Measurements from ENCODE around the gene IFI27L1.

IFI27L1 gene

GRCh38 chr14:94079891-94080620, 1.1 kb upstream of the IFI27L1 start:
- no peak for DNase-seq (ENCODE audit: low read depth, low spot score)

GRCh38 chr14:94081386-94081820, 293 bp downstream of the IFI27L1 start:
- DNase-seq (ENCODE audit: low read depth, low spot score) = no peak

- DNase-seq (ENCODE audit: low read depth, low spot score) = no peak
Observed at GRCh38 chr14:94087891-94088290, 6.8 kb downstream of the IFI27L1 start.

GRCh38 chr14:94088516-94088915, 7.4 kb downstream of the IFI27L1 start:
- DNase-seq (ENCODE audit: low read depth, low spot score) = no peak

GRCh38 chr14:94089479-94089878, 8.4 kb downstream of the IFI27L1 start:
- no peak for DNase-seq (ENCODE audit: low read depth, low spot score)

DNA sequence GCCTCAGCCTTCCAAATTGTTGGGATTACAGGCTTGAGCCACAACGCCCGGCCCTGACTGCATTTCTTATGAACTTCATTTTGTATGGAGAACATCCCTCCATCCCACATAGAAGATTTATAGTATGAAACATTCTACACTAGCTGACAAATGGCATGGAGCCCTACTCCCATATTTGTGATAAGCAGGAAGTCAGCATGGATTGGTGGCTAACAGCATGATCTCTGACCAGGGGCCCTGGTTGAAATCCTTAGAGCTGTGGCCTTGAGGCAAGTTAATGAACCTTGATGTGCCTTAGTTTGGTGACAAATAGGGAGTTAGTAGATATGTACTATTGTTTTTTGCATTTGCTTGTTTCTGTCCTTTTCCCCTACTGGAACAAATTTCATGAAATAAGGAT, 12.3 kb downstream of the IFI27L1 start:
- DNase-seq (ENCODE audit: low read depth, low spot score) = no peak

DNA sequence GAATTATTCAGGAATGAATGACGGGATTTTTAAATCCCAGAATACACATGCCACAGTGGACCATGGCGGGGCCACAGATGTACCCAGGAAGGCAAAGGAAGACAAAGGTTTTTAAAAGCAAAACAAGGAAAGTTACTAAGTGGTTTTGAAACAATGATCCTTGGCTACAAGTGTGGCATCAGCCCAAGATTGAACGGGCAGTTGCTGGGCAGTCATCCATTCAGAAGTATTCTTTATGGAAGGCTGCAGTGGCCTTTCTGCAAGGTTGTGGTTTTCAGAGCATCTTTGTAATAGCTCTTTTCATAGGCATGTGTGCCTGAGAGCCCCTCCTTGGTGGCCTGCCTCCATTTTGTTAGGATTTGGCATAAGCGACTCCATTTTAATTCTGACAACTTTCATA, 16.0 kb downstream of the IFI27L1 start:
- DNase-seq (ENCODE audit: low read depth, low spot score) = no peak

DNA sequence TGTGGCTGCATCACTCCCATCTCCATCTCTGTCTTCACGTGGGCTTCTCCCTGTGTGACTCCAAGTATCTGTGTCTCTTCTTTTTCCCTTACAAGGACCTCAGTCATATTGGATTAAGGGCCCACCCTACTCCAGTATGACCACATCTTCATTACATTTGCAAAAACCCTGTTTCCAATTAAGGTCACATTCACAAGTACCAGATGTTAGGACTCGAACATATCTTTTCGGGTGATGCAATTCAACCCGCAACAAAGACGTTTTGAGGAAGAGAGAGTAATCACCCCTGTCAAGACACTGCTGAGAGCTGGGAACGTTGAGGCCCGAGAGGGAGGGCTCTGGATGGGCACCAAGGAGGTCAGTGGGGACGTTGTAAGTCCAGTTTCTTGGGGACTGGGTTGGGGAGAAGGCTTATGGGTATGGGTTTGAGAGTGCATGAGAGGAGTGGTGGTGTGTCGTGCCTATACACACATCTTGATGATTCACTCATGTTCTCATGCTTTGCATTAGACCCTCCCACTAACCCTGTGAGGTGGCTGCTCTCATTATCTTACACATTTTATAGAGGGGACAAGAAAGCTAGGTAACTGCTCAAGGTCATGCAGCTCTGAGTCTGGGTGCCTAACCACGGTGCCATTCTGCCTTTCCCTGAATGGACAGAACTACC, 17.3 kb downstream of the IFI27L1 start:
- DNase-seq (ENCODE audit: low read depth, low spot score) = no peak

DNA sequence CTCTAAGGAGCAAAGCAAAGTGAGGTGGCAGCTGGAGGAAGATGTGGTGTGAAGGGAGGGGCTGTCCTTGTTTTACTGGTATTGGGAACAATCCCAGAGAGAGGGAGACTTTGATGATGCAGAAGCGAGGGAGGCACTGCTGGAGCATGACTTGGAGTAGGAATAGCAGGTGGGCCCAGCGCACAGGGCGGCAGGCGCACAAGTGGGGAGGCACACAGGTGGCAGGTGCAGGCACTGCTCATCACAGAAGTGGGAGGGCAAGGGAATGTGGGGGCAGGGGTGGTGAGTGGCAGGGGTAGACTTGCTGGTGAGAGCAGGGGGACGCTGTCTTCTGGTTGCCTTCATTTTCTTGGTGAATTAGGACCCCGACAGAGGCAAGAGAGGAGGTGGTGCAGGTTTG, 17.9 kb downstream of the IFI27L1 start:
- DNase-seq (ENCODE audit: low read depth, low spot score) = no peak

GRCh38 chr14:94100847-94101246, 19.7 kb downstream of the IFI27L1 start:
- DNase-seq (ENCODE audit: low read depth, low spot score) = no peak

DNA sequence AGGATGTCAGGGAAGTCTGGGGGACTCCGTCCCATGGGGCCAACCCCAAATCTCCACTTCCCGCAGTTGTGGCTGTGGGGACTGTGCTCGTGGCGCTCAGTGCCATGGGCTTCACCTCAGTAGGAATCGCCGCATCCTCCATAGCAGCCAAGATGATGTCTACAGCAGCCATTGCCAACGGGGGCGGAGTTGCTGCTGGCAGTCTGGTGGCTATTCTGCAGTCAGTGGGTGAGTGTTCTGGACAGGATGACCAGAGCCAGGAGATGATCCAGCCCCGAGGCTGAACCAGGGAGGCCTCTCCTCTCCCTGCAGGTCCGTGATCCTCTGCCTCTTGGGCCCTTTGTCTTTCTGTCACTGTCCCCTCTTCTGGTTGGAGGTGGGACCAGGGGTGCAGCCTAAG, 20.6 kb downstream of the IFI27L1 start:
- no peak for DNase-seq (ENCODE audit: low read depth, low spot score)

- DNase-seq (ENCODE audit: low read depth, low spot score) = no peak
Observed at GRCh38 chr14:94102768-94103482, 21.8 kb downstream of the IFI27L1 start.

- no peak for DNase-seq (ENCODE audit: low read depth, low spot score)
Observed at GRCh38 chr14:94103554-94104150, 22.5 kb downstream of the IFI27L1 start.

DNA sequence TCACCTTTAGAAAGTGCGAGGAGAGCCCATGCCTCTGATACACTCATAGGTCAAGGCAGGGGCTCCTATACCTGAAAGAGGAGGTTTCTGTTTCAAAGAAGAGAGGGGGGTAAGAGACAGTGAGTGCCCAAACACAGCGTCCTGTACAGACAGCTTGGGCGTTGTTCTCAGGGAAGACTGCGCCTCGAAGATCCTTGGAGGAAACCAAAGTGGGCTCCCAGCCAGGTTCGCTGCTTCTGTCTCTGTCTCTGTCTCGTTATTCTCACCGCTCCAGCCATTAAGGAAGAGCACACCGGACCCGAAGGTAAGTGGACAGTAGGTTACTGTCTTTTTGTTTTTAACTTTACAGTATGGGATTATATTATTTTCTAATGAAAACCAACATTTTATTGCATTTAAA, 23.6 kb downstream of the IFI27L1 start:
- DNase-seq (ENCODE audit: low read depth, low spot score) = no peak

DNA sequence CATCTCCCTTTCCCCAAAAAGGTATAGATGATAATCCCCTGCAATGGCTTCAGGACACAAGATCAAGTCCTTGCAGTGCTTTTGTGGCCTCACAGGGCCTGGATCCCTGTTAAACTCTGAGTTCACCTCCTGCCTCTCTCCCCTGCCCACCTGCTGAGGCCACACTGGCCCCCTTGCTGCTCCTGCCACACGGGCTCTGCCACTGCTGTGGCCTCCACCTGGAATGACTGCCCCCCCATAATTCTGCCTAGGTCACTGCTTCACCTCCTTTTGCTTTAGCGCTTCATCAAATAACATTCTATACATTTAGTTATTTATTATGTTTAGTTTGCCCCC, 28.8 kb downstream of the IFI27L1 start:
- DNase-seq (ENCODE audit: low read depth, low spot score) = no peak

DNA sequence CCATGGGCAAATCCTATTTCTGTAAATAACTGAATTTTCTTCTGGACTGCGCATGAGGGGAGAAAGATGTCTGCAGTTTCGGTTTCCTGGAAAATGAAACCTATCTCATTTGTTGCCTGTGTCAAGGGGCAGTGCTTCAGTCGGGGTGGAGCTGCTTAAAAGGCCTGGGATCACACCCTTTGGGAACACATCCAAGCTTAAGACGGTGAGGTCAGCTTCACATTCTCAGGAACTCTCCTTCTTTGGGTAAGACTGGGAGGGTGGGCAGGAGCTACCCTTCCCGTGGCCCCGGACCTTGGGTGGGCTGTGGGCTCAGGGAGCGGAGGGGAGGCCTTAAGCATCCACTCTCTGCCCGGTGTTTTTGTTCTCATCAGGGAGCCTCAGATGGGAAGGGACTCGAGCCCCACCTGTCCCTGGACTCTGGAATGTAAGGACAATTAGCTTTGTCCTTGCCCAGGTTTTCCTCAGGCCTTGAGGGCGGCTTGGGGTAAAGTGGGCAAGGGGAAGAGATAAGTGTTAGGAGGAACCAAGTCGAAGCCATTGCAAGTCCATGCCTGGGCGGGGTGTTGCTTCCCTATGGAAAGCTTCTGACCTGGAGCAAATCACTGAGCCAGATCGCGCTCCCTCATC, 29.6 kb downstream of the IFI27L1 start, which contains the start of gene IFI27:
Gene IFI27 (plus strand): TSS at position 185 of the 630 bp plus-strand sequence.
- no peak for DNase-seq (ENCODE audit: low read depth, low spot score)

DNA sequence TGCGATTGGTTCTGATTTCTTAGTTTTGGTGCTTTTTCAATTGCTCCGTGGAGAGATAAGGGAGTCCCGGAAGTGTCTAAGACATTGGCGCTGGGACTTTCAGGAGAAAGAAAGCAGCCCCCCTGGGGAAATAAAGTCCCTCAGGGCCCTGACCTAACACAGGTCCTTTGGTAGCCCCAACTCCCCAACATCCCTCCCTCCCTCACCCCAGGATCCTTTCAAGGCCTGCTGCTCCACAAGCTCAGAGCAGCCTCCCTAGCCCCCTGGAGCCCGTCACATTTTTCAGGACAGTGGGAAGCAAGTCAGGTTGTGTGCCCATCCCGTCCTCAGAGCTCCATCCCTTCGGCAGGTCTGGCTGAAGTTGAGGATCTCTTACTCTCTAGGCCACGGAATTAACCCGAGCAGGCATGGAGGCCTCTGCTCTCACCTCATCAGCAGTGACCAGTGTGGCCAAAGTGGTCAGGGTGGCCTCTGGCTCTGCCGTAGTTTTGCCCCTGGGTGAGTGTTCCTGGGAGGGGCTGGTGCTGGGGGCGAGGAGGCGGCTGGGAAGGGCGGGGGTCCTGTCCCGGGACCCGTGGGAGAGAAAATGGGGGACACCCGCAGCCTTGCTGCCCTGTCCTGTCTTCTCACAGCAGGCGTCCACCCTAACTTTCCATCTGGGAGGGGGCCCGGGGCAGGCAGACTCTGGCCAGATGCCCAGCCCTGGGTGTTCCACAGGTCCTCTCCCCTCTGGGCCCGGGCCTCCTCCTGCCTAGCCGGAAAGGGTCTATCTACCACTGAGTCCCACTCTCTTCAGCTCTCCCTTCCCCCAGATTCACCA, 30.4 kb downstream of the IFI27L1 start:
- no peak for DNase-seq (ENCODE audit: low read depth, low spot score)

DNA sequence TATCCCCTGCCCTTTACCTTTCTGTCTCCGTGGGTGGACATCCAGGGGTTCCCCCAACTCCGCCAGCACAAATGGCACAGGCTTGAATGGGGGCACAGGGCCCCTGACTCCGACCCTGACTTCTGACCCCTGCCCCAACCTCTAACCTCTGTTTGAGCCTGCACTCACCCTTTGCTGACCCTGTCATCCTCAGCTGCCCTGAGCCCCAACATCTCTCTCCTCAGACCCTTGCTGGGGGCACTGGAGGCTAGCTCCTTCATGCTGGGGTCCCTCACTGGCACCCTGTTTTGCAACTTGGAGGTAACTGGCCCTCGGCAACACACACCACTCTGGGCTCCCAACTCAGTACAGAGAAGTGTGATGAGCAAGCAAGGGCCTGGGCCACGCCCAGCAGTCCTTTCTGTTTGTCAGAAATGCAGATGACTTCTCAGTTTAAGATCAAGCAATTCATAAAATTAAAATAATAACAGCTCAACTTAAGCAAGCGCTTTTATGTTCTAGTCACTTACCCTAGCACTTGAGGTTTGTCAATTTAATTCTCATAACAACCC, 31.5 kb downstream of the IFI27L1 start:
- DNase-seq (ENCODE audit: low read depth, low spot score) = no peak

DNA sequence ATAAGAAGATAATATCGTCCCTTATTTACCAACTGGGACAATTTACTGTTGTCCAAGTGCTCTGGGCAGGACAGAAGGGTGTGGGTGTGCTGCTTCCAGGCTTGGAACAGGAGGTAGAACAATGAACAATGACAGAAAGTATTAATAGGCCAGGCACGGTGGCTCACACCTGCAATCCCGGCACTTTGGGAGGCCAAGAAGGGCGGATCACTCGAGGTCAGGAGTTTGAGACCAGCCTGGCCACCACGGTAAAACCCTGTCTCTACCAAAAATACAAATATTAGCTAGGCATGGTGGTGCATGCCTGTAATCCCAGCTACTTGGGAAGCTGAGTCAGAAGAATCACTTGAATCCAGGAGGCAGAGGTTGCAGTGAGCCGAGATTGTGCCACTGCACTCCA, 32.0 kb downstream of the IFI27L1 start:
- no peak for DNase-seq (ENCODE audit: low read depth, low spot score)

- no peak for DNase-seq (ENCODE audit: low read depth, low spot score)
Observed at GRCh38 chr14:94113490-94113889, 32.4 kb downstream of the IFI27L1 start.
